Neural crest cell (in vitro differentiated cells): Measurements from ENCODE around the gene THBS3. TPM values are rescaled to one million over a fixed set of nuclear protein-coding genes. Genes with fewer than 3 reads are reported as not detected.
"Not testable (repeated sequence)": the region's sequence is repeated elsewhere in the genome, so short reads cannot be mapped to it uniquely, and the experiment has no call there.

ENCODE experiments used
- DNase-seq: peaks from one replicate; pipeline ENCODE4 v3.0.0; 2021; ENCODE audit warnings: low read depth, mixed read lengths, low spot score
- H3K27ac Mint-ChIP-seq: one replicate; pipeline ENCODE4 v1.8.0; 2021; ENCODE audit warnings: mild to moderate bottlenecking, mixed read lengths; ENCODE audit not compliant: unreplicated experiment
- H3K27me3 Mint-ChIP-seq: 2 replicates; pipeline ENCODE4 v1.8.0; 2021; ENCODE audit warnings: low read depth, mild to moderate bottlenecking, mixed read lengths
- H3K36me3 Mint-ChIP-seq: 2 replicates; pipeline ENCODE4 v1.8.0; 2021; ENCODE audit warnings: low read depth, mild to moderate bottlenecking, mixed read lengths
- H3K4me1 Mint-ChIP-seq: 2 replicates; pipeline ENCODE4 v1.8.0; 2021; ENCODE audit warnings: mixed read lengths
- H3K4me3 Mint-ChIP-seq: one replicate; pipeline ENCODE4 v1.8.0; 2021; ENCODE audit warnings: mild to moderate bottlenecking, mixed read lengths
- H3K9me3 Mint-ChIP-seq: 2 replicates; pipeline ENCODE4 v1.8.0; 2021; ENCODE audit warnings: mixed read lengths
- CTCF ChIP-seq: fragments of 200-600 bp; sonication (generic); conservative IDR thresholded peaks from 2 replicates; pipeline ENCODE4 v1.5.0; 2021; ENCODE audit warnings: antibody characterized with exemption, mild to moderate bottlenecking
- total RNA-seq: library from RNA; stranded (reverse); gene quantifications from 2 replicates; pipeline ENCODE4 v1.2.1, GENCODE V29; 2021

THBS3 gene
- total RNA-seq, 1 donor from 2014 or later, result 21.4 TPM

- H3K27me3 Mint-ChIP-seq, result no peaks in the 10 kb centered on the region
- H3K4me1 Mint-ChIP-seq, result peaks cover 22% of the 10 kb centered on the region
- TF ChIP-seq CTCF, result no peak
- H3K36me3 Mint-ChIP-seq, result peaks cover 9% of the 10 kb centered on the region
- H3K9me3 Mint-ChIP-seq, result no peaks in the 10 kb centered on the region
- DNase-seq, result no peak
- H3K4me3 Mint-ChIP-seq, result no peak overlapping the region
- H3K27ac Mint-ChIP-seq, result peak overlapping the region; percentile 59
Measured at GRCh38 chr1:155219592-155220031, 11.9 kb upstream of the THBS3 start.

DNA sequence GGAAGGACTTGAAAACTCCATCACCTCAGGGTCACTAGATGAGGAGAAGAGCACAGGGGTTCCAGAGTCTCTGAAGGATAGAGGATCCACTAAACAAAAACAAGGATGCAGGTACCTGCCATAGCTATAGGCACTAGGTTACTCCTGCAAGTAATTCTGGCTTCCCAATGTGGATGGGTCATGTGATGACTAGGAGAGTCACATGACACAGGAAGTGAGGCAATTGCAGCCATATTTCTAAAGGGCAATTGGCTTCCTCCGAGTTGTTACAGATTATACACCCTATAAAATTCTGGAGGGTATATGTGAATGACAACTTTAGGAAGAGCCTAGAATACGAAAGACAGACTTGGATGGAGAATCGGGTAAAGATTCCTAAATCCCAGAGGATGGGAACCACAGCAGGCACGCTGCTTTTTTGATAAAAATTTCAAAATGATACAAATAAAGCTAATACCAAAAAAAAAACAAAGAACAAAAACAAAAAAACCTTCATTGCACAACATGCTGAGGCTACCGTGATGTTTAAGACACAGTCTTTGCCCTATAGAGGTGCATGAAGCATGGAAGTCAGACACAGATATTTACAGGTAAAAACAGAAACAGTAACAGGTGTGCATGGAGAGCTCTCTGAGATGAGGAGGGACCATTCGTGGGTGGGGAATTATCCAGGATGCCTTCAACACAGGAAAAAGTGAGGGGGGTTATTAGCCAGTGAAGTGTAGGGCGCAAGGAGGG, 11.3 kb upstream of the THBS3 start:
- no peak for TF ChIP-seq CTCF
- Mint-ChIP-seq H3K36me3 (peaks cover 5% of the 10 kb centered on the region), H3K27ac (peak overlapping the region; percentile 59), H3K9me3 (no peaks in the 10 kb centered on the region), H3K27me3 (no peaks in the 10 kb centered on the region), H3K4me1 (peaks cover 19% of the 10 kb centered on the region), H3K4me3 (peak overlapping the region; percentile 44)
- DNase-seq, result no peak

DNA sequence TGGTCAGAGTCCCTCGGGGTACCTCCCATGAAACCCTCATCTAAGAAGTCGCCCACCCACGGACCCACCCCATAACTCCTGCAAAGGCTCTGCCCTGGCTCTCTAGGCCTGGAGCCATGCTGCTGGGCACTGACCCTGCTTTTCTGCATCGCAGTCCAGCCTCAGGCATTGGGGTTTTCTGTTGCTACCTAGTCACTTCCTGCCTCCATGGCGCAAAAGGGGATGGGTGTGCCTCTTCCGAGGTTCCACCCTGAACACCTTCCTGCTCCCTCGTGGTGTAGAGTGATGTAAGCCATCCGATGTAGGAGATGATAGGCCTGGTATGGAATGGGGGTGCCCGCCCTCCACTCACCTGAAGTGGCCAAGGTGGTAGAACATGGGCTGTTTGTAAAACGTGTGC, 7.0 kb upstream of the THBS3 start:
- not testable (repeated sequence) for H3K9me3 Mint-ChIP-seq, H3K27ac Mint-ChIP-seq, H3K36me3 Mint-ChIP-seq, DNase-seq, H3K27me3 Mint-ChIP-seq
- peak overlapping the region; percentile 47 for H3K4me3 Mint-ChIP-seq
- peaks cover 23% of the 10 kb centered on the region for H3K4me1 Mint-ChIP-seq

DNA sequence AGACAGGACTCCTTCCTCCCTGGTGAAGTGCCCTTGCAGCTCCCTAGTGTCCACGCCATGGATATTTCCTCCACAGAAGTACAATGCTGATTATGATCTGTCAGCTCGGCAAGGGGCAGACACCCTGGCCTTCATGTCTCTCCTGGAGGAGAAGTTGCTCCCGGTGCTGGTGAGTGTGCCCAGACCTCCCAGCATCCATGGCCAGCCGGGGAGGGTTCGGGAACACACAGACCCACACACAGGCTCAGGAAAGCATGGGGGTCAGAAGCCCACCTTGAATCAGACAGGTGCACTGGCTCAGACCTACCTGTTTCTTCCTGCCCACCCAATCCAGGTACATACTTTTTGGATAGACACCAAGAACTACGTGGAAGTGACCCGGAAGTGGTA, 4.3 kb upstream of the THBS3 start:
- DNase-seq, H3K9me3 Mint-ChIP-seq, H3K27ac Mint-ChIP-seq: not testable (repeated sequence)
- peaks cover 11% of the 10 kb centered on the region for H3K36me3 Mint-ChIP-seq
- H3K4me1 Mint-ChIP-seq, result peaks cover 32% of the 10 kb centered on the region
- peaks cover 28% of the 10 kb centered on the region for H3K27me3 Mint-ChIP-seq
- peak overlapping the region; percentile 94 for H3K4me3 Mint-ChIP-seq

- H3K4me1 Mint-ChIP-seq, result peaks cover 37% of the 10 kb centered on the region
- not testable (repeated sequence) for H3K9me3 Mint-ChIP-seq, DNase-seq
- H3K36me3 Mint-ChIP-seq, result peaks cover 14% of the 10 kb centered on the region
- peak overlapping the region; percentile 71 for H3K27ac Mint-ChIP-seq
- peak overlapping the region; percentile 94 for H3K4me3 Mint-ChIP-seq
- peaks cover 32% of the 10 kb centered on the region for H3K27me3 Mint-ChIP-seq
Measured at GRCh38 chr1:155211381-155212050, 3.8 kb upstream of the THBS3 start.

DNA sequence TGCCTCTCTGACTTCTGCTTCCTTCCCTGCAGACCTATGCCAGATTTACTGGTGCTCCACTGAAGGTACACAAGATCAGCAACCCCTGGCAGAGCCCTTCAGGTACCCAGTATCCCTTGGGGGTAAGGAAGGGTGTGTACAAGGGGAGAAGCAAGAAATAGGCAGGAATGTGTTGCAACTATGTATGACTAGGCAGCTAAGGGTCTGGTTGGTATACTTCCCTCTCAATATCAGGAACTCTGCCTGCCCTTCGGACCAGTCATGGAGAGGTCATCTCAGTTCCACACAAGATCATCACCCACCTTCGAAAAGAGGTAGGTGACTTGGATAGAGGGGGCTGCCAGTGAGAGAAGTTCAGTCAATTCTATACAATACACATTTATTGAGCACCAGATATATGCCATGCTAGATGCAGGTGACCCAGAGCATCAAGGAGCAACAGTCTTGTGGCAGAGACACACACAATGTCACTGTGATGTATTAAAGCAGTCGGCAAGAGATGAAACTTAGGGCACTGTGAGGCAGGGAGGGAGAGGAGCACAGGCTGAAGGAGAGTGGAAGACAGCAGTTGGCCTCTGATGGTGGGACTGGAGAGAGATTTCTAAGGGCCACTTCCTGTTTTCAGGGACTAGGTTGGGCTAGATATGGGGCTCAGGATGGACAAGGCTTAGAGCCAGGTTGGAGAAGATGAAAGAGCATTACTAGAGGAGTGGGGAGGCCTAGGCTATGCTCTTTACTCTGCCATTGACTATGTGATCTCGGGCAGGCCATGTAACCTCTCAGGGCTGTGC, 2.8 kb upstream of the THBS3 start:
- H3K27ac Mint-ChIP-seq, result peak overlapping the region; percentile 22

More for the DNA sequence above, 2.8 kb upstream of the THBS3 start:
- peaks cover 14% of the 10 kb centered on the region for H3K36me3 Mint-ChIP-seq
- peaks cover 44% of the 10 kb centered on the region for H3K4me1 Mint-ChIP-seq
- TF ChIP-seq CTCF, result no peak
- no peak for DNase-seq
- H3K9me3 Mint-ChIP-seq, result no peaks in the 10 kb centered on the region
- peak overlapping the region; percentile 94 for H3K4me3 Mint-ChIP-seq
- H3K27me3 Mint-ChIP-seq, result peaks cover 37% of the 10 kb centered on the region
